Natural killer cell (primary cell): ENCODE measurements around the gene XRCC3. TPM values are rescaled to one million over a fixed set of nuclear protein-coding genes. Genes with fewer than 3 reads are reported as not detected.

ENCODE experiments used
- ATAC-seq, 3 donors: fragments of 150-1000 bp in 2 of 3; fragments of 200-7000 bp in 1 of 3; cut with Tn5 transposase; 1 replicate in 1 of 3; 2 replicates in 2 of 3; pipeline ENCODE4 v1.10.0; 2021; ENCODE audit warnings: mild to moderate bottlenecking in 2 of 3, moderate library complexity in 2 of 3
- DNase-seq, 2 donors: peaks; one replicate each; pipeline versions ENCODE4 v3.0.0 to v3.0.0-alpha.2; 2013 to 2021; ENCODE audit warnings: mixed read lengths in 1 of 2
- H3K27ac ChIP-seq: one replicate; pipeline ENCODE4 v1.5.1; 2013; ENCODE audit warnings: mild to moderate bottlenecking, low read length
- H3K27me3 ChIP-seq: one replicate; pipeline ENCODE4 v1.6.1; 2013; ENCODE audit warnings: low read length; ENCODE audit not compliant: control insufficient read depth, insufficient read depth
- H3K36me3 ChIP-seq: one replicate; pipeline ENCODE4 v1.6.1; 2013; ENCODE audit warnings: low read length; ENCODE audit not compliant: control insufficient read depth, insufficient read depth
- H3K4me1 ChIP-seq: one replicate; pipeline ENCODE4 v1.6.1; 2013; ENCODE audit warnings: low read length; ENCODE audit not compliant: control insufficient read depth, insufficient read depth
- H3K4me3 ChIP-seq: one replicate; pipeline ENCODE4 v1.5.1; 2013; ENCODE audit warnings: low read length
- H3K9me3 ChIP-seq: one replicate; pipeline ENCODE4 v1.6.1; 2013; ENCODE audit warnings: low read length; ENCODE audit not compliant: control insufficient read depth, insufficient read depth
- H3K27ac Mint-ChIP-seq, 2 donors: one replicate each; pipeline ENCODE4 v1.8.0; 2022; ENCODE audit warnings: mild to moderate bottlenecking in 2 of 2, mixed read lengths in 2 of 2, moderate library complexity in 1 of 2
- H3K27me3 Mint-ChIP-seq, 2 donors: one replicate each; pipeline ENCODE4 v1.8.0; 2022; ENCODE audit warnings: low read depth in 2 of 2, mixed read lengths in 2 of 2
- H3K36me3 Mint-ChIP-seq: one replicate; pipeline ENCODE4 v1.8.0; 2022; ENCODE audit warnings: mixed read lengths
- H3K4me1 Mint-ChIP-seq, 2 donors: one replicate each; pipeline ENCODE4 v1.8.0; 2022; ENCODE audit warnings: mixed read lengths in 2 of 2
- H3K4me3 Mint-ChIP-seq: one replicate; pipeline ENCODE4 v1.8.0; 2022; ENCODE audit warnings: mild to moderate bottlenecking, moderate library complexity, mixed read lengths
- H3K9me3 Mint-ChIP-seq, 2 donors: one replicate each; pipeline ENCODE4 v1.8.0; 2022; ENCODE audit warnings: mixed read lengths in 2 of 2
- WGBS: methylation state at CpG from one replicate; pipeline ENCODE4 v1.1.7; 2013; ENCODE audit warnings: missing lambda C conversion rate; ENCODE audit not compliant: insufficient coverage; 5-methylcytosine and 5-hydroxymethylcytosine counted together
- intact Hi-C: fragments of 100-400 bp; cut with micrococcal nuclease; formaldehyde crosslinking; loops from one replicate; pipeline ENCODE4 v1.14.2; 2022
- total RNA-seq, 4 donors: library from RNA; stranded (reverse); fragments of 120-200 nt in 1 of 4; gene quantifications; one replicate each; pipeline versions ENCODE4 v1.2.3 to v1.2.4, GENCODE V29; 2013 to 2022
- TF ChIP-seq, protein P1 (sequence below): fragments of 200-600 bp; IDR thresholded peaks from one replicate; pipeline ENCODE4 v1.8.0; 2022; ENCODE audit warnings: antibody characterized with exemption

The XRCC3 gene
- total RNA-seq, 3 donors from 2014 or later (not counting 1 experiment from before 2014, with no cell fraction given): 11.6 to 12.8 (median 12.7) TPM

GRCh38 chr14:103753774-103754173 lies 38.5 kb upstream of the XRCC3 start:
- H3K4me1 Mint-ChIP-seq: no peaks in the 10 kb centered on the region
- Histone ChIP-seq H3K4me3 (no peak overlapping the region), H3K4me1 (no peaks in the 10 kb centered on the region), H3K36me3 (peaks cover 9% of the 10 kb centered on the region), H3K27ac (no peak overlapping the region), H3K27me3 (no peaks in the 10 kb centered on the region), H3K9me3 (no peaks in the 10 kb centered on the region)
- H3K4me3 Mint-ChIP-seq: no peak overlapping the region
- DNase-seq (no peak), ATAC-seq (no peak)
- 95% methylated on average over 9 of the region's 9 CpGs for WGBS
- H3K27ac Mint-ChIP-seq: no peak overlapping the region
- TF ChIP-seq, protein P1, sequence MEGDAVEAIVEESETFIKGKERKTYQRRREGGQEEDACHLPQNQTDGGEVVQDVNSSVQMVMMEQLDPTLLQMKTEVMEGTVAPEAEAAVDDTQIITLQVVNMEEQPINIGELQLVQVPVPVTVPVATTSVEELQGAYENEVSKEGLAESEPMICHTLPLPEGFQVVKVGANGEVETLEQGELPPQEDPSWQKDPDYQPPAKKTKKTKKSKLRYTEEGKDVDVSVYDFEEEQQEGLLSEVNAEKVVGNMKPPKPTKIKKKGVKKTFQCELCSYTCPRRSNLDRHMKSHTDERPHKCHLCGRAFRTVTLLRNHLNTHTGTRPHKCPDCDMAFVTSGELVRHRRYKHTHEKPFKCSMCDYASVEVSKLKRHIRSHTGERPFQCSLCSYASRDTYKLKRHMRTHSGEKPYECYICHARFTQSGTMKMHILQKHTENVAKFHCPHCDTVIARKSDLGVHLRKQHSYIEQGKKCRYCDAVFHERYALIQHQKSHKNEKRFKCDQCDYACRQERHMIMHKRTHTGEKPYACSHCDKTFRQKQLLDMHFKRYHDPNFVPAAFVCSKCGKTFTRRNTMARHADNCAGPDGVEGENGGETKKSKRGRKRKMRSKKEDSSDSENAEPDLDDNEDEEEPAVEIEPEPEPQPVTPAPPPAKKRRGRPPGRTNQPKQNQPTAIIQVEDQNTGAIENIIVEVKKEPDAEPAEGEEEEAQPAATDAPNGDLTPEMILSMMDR: no peak
- H3K27me3 Mint-ChIP-seq: no peaks in the 10 kb centered on the region
- H3K9me3 Mint-ChIP-seq: no peaks in the 10 kb centered on the region
- H3K36me3 Mint-ChIP-seq: peaks cover 6% of the 10 kb centered on the region
- intact Hi-C loops: no loop called here

DNA sequence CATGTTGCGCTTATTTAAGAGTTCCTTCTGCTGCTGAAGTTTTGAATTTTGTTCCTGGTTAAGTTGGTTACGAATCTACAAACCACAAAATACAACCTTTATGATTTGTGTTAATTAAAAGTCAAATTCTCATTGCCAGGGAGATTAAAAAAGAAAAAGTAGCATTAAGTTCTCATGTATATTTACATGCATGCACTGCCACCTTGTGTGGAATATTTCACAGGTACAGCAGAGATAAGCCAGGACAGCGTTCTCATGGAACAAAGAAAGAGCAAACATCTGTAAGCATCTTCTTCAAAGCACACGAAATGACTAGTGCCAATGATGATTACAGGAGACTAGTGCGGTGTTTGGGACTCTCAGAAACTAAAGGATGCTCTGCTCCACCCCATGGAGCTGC lies 34.6 kb upstream of the XRCC3 start:
- no peak overlapping the region for H3K27ac Mint-ChIP-seq
- Histone ChIP-seq H3K9me3 (no peaks in the 10 kb centered on the region), H3K4me3 (no peak overlapping the region), H3K27ac (no peak overlapping the region), H3K36me3 (peaks cover 9% of the 10 kb centered on the region), H3K27me3 (no peaks in the 10 kb centered on the region), H3K4me1 (peaks cover 11% of the 10 kb centered on the region)
- no peak for DNase-seq
- WGBS: 87% methylated on average over 3 of the region's 5 CpGs
- H3K9me3 Mint-ChIP-seq: no peaks in the 10 kb centered on the region
- ATAC-seq: no peak
- no peak overlapping the region for H3K4me3 Mint-ChIP-seq
- TF ChIP-seq, protein P1: no peak
- H3K27me3 Mint-ChIP-seq: no peaks in the 10 kb centered on the region
- intact Hi-C loops: no loop called here
- H3K36me3 Mint-ChIP-seq: peaks cover 6% of the 10 kb centered on the region
- no peaks in the 10 kb centered on the region for H3K4me1 Mint-ChIP-seq

GRCh38 chr14:103749452-103749851 lies 34.2 kb upstream of the XRCC3 start:
- intact Hi-C loops: no loop called here
- ATAC-seq: no peak
- peaks cover 6% of the 10 kb centered on the region for H3K36me3 Mint-ChIP-seq
- H3K36me3 ChIP-seq: peaks cover 9% of the 10 kb centered on the region
- TF ChIP-seq, protein P1: no peak
- H3K27me3 Mint-ChIP-seq: no peaks in the 10 kb centered on the region
- H3K27ac ChIP-seq: no peak overlapping the region
- no peaks in the 10 kb centered on the region for H3K4me1 Mint-ChIP-seq
- H3K27ac Mint-ChIP-seq: no peak overlapping the region
- H3K4me1 ChIP-seq: peaks cover 11% of the 10 kb centered on the region
- no peak for DNase-seq
- H3K4me3 ChIP-seq: no peak overlapping the region
- H3K4me3 Mint-ChIP-seq: no peak overlapping the region
- WGBS: 100% methylated on average over 2 of the region's 5 CpGs
- no peaks in the 10 kb centered on the region for H3K9me3 Mint-ChIP-seq
- no peaks in the 10 kb centered on the region for H3K9me3 ChIP-seq
- no peaks in the 10 kb centered on the region for H3K27me3 ChIP-seq

DNA sequence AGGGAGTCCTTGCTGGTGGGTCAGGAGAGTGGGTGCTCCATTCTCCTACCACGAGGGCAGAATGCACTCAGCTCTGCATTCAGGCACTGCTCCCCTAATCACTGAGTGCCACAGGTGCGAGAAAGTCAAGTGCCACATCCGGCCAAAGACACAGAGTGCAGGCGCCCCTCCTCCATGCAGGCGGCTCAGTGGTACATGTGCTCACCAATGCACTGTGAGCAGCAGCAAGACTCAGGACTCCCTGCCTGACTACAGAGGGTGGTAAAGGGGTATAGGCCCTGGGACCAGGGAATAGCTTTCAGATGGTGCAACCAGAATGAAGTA lies 33.2 kb upstream of the XRCC3 start:
- ATAC-seq: peak; percentile 69 to 93 (median 75)
- Mint-ChIP-seq H3K4me1 (no peaks in the 10 kb centered on the region), H3K4me3 (no peak overlapping the region), H3K27ac (no peak overlapping the region), H3K9me3 (no peaks in the 10 kb centered on the region), H3K36me3 (peaks cover 6% of the 10 kb centered on the region), H3K27me3 (no peaks in the 10 kb centered on the region)
- intact Hi-C loops: no loop called here
- DNase-seq: peak in 1 of 2 donors; percentile 71
- Histone ChIP-seq H3K4me1 (peaks cover 11% of the 10 kb centered on the region), H3K27ac (no peak overlapping the region), H3K27me3 (no peaks in the 10 kb centered on the region), H3K4me3 (no peak overlapping the region), H3K9me3 (no peaks in the 10 kb centered on the region), H3K36me3 (peaks cover 9% of the 10 kb centered on the region)
- WGBS: 57% methylated on average over 5 of the region's 5 CpGs
- TF ChIP-seq, protein P1: no peak
